MM.1S (cell line): ENCODE data around the gene ATG16L2.

Experiments used
- CTCF ChIP-seq: fragments of 300-600 bp; sonication (generic); IDR thresholded peaks from 2 replicates; pipeline ENCODE4 v1.5.1; 2016; ENCODE audit warnings: antibody characterized with exemption, low read length, mixed read lengths
- EZH2 ChIP-seq: fragments of 300-600 bp; sonication (generic); optimal IDR thresholded peaks from 2 replicates; pipeline ENCODE3; 2017; ENCODE audit warnings: low read depth, mild to moderate bottlenecking, antibody characterized with exemption, low read length, mixed read lengths

GRCh38 chr11:72821221-72821919, 7.2 kb downstream of the ATG16L2 start:
- no peak for TF ChIP-seq CTCF
- no peak for TF ChIP-seq EZH2
